CD14-positive monocyte (primary cell): ENCODE measurements around the gene ANKRD13B. TPM values are rescaled to one million over a fixed set of nuclear protein-coding genes. Genes with fewer than 3 reads are reported as not detected.

Source experiments
- DNase-seq, 3 donors: peaks; one replicate each; pipeline ENCODE4 v3.0.0-alpha.2; 2011 to 2022
- H2AFZ ChIP-seq: 2 replicates; pipeline ENCODE4 v1.6.0; 2012; ENCODE audit warnings: mild to moderate bottlenecking, low read depth, low read length, inconsistent platforms; ENCODE audit not compliant: insufficient read depth, poor library complexity, severe bottlenecking
- H3K27ac ChIP-seq, 2 donors: 1 replicate in 1 of 2; 2 replicates in 1 of 2; pipeline ENCODE4 v1.5.1; 2012 to 2013; ENCODE audit warnings: low read length in 2 of 2, control low read depth in 1 of 2, inconsistent platforms in 1 of 2, low read depth in 1 of 2, mild to moderate bottlenecking in 1 of 2
- H3K27me3 ChIP-seq, 2 donors: one replicate each; pipeline versions ENCODE4 v1.6.0 to v1.6.1; 2011 to 2013; ENCODE audit warnings: low read length in 2 of 2; ENCODE audit not compliant: control insufficient read depth in 2 of 2, insufficient read depth in 2 of 2
- H3K36me3 ChIP-seq, 2 donors: replicated peaks in 1 of 2; 1 replicate in 1 of 2; 2 replicates in 1 of 2; pipeline versions ENCODE4 v1.5.1 to v1.6.1; 2012 to 2013; ENCODE audit warnings: low read length in 2 of 2, control low read depth in 1 of 2, inconsistent platforms in 1 of 2, mild to moderate bottlenecking in 1 of 2; ENCODE audit not compliant: insufficient read depth in 2 of 2, control insufficient read depth in 1 of 2
- H3K4me1 ChIP-seq, 2 donors: 1 replicate in 1 of 2; 2 replicates in 1 of 2; pipeline versions ENCODE4 v1.5.1 to v1.6.1; 2012 to 2013; ENCODE audit warnings: low read length in 2 of 2, control low read depth in 1 of 2, inconsistent platforms in 1 of 2, mild to moderate bottlenecking in 1 of 2, moderate library complexity in 1 of 2; ENCODE audit not compliant: insufficient read depth in 2 of 2, control insufficient read depth in 1 of 2
- H3K4me2 ChIP-seq: replicated peaks from 2 replicates; pipeline ENCODE3; 2012; ENCODE audit warnings: low read length, moderate library complexity, mild to moderate bottlenecking; ENCODE audit not compliant: poor library complexity, severe bottlenecking; ENCODE audit errors: extremely low read depth
- H3K4me3 ChIP-seq, 3 experiments: fragments of 200-600 bp in 1 of 3; sonication (generic) in 1 of 3; replicated peaks in 1 of 3; 1 replicate in 2 of 3; 2 replicates in 1 of 3; pipeline ENCODE4 v1.5.1; 2011 to 2013; ENCODE audit warnings: low read length in 3 of 3, mild to moderate bottlenecking in 3 of 3, control low read depth in 2 of 3, low read depth in 2 of 3, inconsistent platforms in 1 of 3, moderate library complexity in 1 of 3
- H3K79me2 ChIP-seq: 2 replicates; pipeline ENCODE4 v1.6.0; 2012; ENCODE audit warnings: mild to moderate bottlenecking, control low read depth, inconsistent platforms, low read length, moderate library complexity; ENCODE audit not compliant: insufficient read depth
- H3K9ac ChIP-seq: 2 replicates; pipeline ENCODE4 v1.6.0; 2017; ENCODE audit warnings: low read length, mild to moderate bottlenecking; ENCODE audit not compliant: insufficient read depth, poor library complexity, severe bottlenecking
- H3K9me3 ChIP-seq, 2 donors: replicated peaks in 1 of 2; 1 replicate in 1 of 2; 2 replicates in 1 of 2; pipeline versions ENCODE4 v1.5.1 to v1.6.1; 2012 to 2013; ENCODE audit warnings: low read length in 2 of 2, control low read depth in 1 of 2; ENCODE audit not compliant: control insufficient read depth in 1 of 2, insufficient read depth in 1 of 2
- H4K20me1 ChIP-seq: 2 replicates; pipeline ENCODE4 v1.6.0; 2012; ENCODE audit warnings: mild to moderate bottlenecking, low read length, control low read depth, moderate library complexity; ENCODE audit not compliant: insufficient read depth
- H3K27ac Mint-ChIP-seq, 7 donors: one replicate each; pipeline ENCODE4 v1.8.0; 2020; ENCODE audit warnings: mild to moderate bottlenecking in 7 of 7, mixed read lengths in 7 of 7, moderate library complexity in 6 of 7, inconsistent platforms in 2 of 7
- H3K27me3 Mint-ChIP-seq, 3 donors: one replicate each; pipeline ENCODE4 v1.8.0; 2021 to 2022; ENCODE audit warnings: low read depth in 3 of 3, mild to moderate bottlenecking in 3 of 3, mixed read lengths in 3 of 3, moderate library complexity in 3 of 3, inconsistent platforms in 1 of 3
- H3K36me3 Mint-ChIP-seq, 2 donors: one replicate each; pipeline ENCODE4 v1.8.0; 2020; ENCODE audit warnings: mixed read lengths in 2 of 2, inconsistent platforms in 1 of 2, mild to moderate bottlenecking in 1 of 2
- H3K4me1 Mint-ChIP-seq: one replicate; pipeline ENCODE4 v1.8.0; 2020; ENCODE audit warnings: mild to moderate bottlenecking, mixed read lengths
- H3K4me3 Mint-ChIP-seq, 2 donors: one replicate each; pipeline ENCODE4 v1.8.0; 2020; ENCODE audit warnings: mild to moderate bottlenecking in 2 of 2, mixed read lengths in 2 of 2, moderate library complexity in 1 of 2
- H3K9me3 Mint-ChIP-seq, 7 donors: one replicate each; pipeline ENCODE4 v1.8.0; 2020 to 2022; ENCODE audit warnings: mixed read lengths in 7 of 7, mild to moderate bottlenecking in 6 of 7, moderate library complexity in 6 of 7, inconsistent platforms in 2 of 7
- WGBS: methylation state at CpG from one replicate; pipeline ENCODE4 v1.1.5; 2013; ENCODE audit warnings: missing lambda C conversion rate; ENCODE audit not compliant: insufficient coverage; 5-methylcytosine and 5-hydroxymethylcytosine counted together
- intact Hi-C, 2 donors: fragments of 100-400 bp; cut with micrococcal nuclease; formaldehyde crosslinking; loops; one replicate each; pipeline versions ENCODE4 v1.15.0 to v1.15.1; 2023
- polyA plus RNA-seq, 3 donors: library from polyadenylated mRNA; depleted of rRNA in 1 of 3; unstranded in 2 of 3; stranded (reverse) in 1 of 3; fragments of 300-500 nt in 2 of 3; fragments of >200 nt in 1 of 3; fragmentation: Illumina TruSeq in 2 of 3; gene quantifications; 1 replicate in 2 of 3; 2 replicates in 1 of 3; pipeline ENCODE4 v1.2.3, GENCODE V29; 2012 to 2021
- TF ChIP-seq, protein P1 (sequence below): fragments of 200-600 bp; IDR thresholded peaks from one replicate; pipeline ENCODE4 v1.8.0; 2022; ENCODE audit warnings: antibody characterized with exemption, mild to moderate bottlenecking

Gene ANKRD13B
- polyA plus RNA-seq, 3 donors: 0.37 TPM; not detected in 2

DNA sequence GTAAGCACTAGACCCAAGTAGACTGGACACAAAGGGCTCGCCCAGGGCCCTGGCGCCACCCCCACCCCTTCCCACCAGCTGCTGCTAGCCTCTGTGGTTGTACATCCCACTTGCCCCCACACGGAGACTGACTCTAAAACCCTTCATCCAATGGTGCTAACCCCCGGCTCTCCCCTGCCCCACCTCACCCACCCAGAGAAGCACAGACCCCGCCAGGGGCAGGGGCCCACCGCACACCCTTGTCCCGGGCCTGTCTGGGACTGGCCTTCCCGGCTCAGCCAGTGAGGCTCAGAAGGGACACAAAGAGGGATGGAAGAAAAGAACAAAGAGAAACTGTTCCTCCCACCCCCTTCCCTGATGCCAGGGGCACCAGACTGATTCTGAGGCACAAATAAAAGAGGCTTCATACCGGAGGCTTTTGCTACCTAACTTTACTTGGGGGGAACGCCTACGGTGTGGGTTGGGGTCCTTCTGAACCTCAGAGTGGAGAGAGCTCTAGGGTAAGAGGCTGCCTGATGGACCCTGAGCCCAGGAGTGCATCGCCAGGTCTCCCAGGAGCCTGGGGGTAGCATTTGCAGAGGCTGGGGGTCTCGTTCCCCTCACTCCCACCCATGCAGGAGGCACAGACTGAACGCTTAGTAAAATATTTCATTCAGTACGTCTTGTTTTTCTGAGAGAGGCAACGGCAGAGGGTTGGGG lies 21.6 kb downstream of the ANKRD13B start:
- H3K4me3 Mint-ChIP-seq: peak overlapping the region; percentile 83 to 92
- TF ChIP-seq, protein P1, sequence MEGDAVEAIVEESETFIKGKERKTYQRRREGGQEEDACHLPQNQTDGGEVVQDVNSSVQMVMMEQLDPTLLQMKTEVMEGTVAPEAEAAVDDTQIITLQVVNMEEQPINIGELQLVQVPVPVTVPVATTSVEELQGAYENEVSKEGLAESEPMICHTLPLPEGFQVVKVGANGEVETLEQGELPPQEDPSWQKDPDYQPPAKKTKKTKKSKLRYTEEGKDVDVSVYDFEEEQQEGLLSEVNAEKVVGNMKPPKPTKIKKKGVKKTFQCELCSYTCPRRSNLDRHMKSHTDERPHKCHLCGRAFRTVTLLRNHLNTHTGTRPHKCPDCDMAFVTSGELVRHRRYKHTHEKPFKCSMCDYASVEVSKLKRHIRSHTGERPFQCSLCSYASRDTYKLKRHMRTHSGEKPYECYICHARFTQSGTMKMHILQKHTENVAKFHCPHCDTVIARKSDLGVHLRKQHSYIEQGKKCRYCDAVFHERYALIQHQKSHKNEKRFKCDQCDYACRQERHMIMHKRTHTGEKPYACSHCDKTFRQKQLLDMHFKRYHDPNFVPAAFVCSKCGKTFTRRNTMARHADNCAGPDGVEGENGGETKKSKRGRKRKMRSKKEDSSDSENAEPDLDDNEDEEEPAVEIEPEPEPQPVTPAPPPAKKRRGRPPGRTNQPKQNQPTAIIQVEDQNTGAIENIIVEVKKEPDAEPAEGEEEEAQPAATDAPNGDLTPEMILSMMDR: no peak
- WGBS: no CpG with 5 or more reads among the region's 16 CpGs
- Histone ChIP-seq H3K27ac (no peak overlapping the region), H3K79me2 (no peaks in the 10 kb centered on the region), H3K4me1 (peaks cover 53 to 60% of the 10 kb centered on the region in 2 donors), H3K27me3 (peaks cover 7 to 58% of the 10 kb centered on the region in 2 donors), H3K9ac (no peak overlapping the region), H3K4me2 (peak overlapping the region; percentile 97), H3K36me3 (no peaks in the 10 kb centered on the region), H4K20me1 (peaks cover 33% of the 10 kb centered on the region), H2AFZ (peak overlapping the region; percentile 82), H3K9me3 (no peaks in the 10 kb centered on the region), H3K4me3 (peak overlapping the region in 1 of 3 experiments; percentile 80)
- H3K4me1 Mint-ChIP-seq: peaks cover 45% of the 10 kb centered on the region
- H3K27ac Mint-ChIP-seq: peak overlapping the region in 1 of 7 donors; percentile 56
- no peak for DNase-seq
- H3K27me3 Mint-ChIP-seq: peaks cover 38 to 68% (median 44%) of the 10 kb centered on the region in 3 donors
- intact Hi-C loops: loop anchor here in 1 of 2 donors (2.0 to 10.0 kb wide), 2 partner anchors 26 to 50 kb away; partner anchors contain the start of genes ABHD15, GIT1 and TP53I13
- H3K36me3 Mint-ChIP-seq: no peaks in the 10 kb centered on the region
- peaks cover 0 to 7% (median 1%) of the 10 kb centered on the region in 7 donors for H3K9me3 Mint-ChIP-seq

DNA sequence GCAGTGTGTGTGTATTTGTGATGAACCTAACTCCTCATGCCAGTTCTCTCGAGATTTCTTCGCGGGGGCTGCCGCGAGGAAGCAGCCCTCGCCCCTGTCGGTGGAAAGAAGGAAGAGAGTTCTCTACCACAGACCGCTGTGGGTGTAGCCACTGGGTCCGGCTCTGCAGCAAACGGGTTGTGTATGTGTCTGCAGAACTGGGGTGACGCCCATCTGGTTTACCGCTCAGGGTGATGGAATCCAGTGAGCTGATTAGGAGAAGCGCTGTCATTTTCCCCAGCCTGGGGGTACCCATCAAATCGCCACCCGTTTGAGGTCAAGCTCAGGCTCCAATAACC lies 22.1 kb downstream of the ANKRD13B start:
- intact Hi-C loops: loop anchor here in 1 of 2 donors (2.0 to 10.0 kb wide), 2 partner anchors 26 to 50 kb away; partner anchors contain the start of genes ABHD15, GIT1 and TP53I13
- Mint-ChIP-seq H3K27me3 (peaks cover 38 to 73% (median 47%) of the 10 kb centered on the region in 3 donors), H3K36me3 (no peaks in the 10 kb centered on the region), H3K27ac (peak overlapping the region; percentile 3 to 85 (median 76)), H3K9me3 (peaks cover 0 to 7% (median 1%) of the 10 kb centered on the region in 7 donors), H3K4me3 (peak overlapping the region; percentile 83 to 92), H3K4me1 (peaks cover 45% of the 10 kb centered on the region)
- H3K27ac ChIP-seq: no peak overlapping the region
- peak overlapping the region; percentile 26 to 80 (median 36) for H3K4me3 ChIP-seq
- H2AFZ ChIP-seq: peak overlapping the region; percentile 82
- no peaks in the 10 kb centered on the region for H3K79me2 ChIP-seq
- H4K20me1 ChIP-seq: peaks cover 33% of the 10 kb centered on the region
- TF ChIP-seq, protein P1: no peak
- H3K4me2 ChIP-seq: peak overlapping the region; percentile 97
- H3K36me3 ChIP-seq: no peaks in the 10 kb centered on the region
- whole genome bisulfite sequencing: 0% methylated on average over 9 of the region's 15 CpGs
- H3K4me1 ChIP-seq: peaks cover 53 to 60% of the 10 kb centered on the region in 2 donors
- H3K9ac ChIP-seq: peak overlapping the region; percentile 22
- no peaks in the 10 kb centered on the region for H3K9me3 ChIP-seq
- peak; percentile 54 to 62 (median 60) for DNase-seq
- H3K27me3 ChIP-seq: peaks cover 7 to 63% of the 10 kb centered on the region in 2 donors
